ENCODE data around the gene FRAT1.
A peak's percentile ranks its signal among the peaks of the same experiment; 100 is the strongest.

Gene FRAT1

GRCh38 chr10:97297556-97298222 is 21.4 kb upstream of the FRAT1 start:
- CTCF ChIA-PET = interaction anchor here (0.7 kb wide), 1 partner anchor 77 kb away, joined by 3 read pairs; no protein-coding TSS in a partner anchor
- H3K27ac ChIP-seq (ENCODE audit: extremely low read depth, low read depth, low read length) = no peak overlapping the region
- no peaks in the 10 kb centered on the region for H3K9me3 ChIP-seq (ENCODE audit: control insufficient read depth, insufficient read depth, low read depth, low read length)
- POLR2A ChIA-PET = no interaction called here
- no peaks in the 10 kb centered on the region for H3K36me3 ChIP-seq (ENCODE audit: control insufficient read depth in 2 of 2, insufficient read depth in 1 of 2, low read length in 2 of 2)
- H3K4me1 ChIP-seq (ENCODE audit: control insufficient read depth, insufficient read depth, low read length) = no peaks in the 10 kb centered on the region
- no peak overlapping the region for H3K4me3 ChIP-seq (ENCODE audit: low read depth, low read length)
- no peak for TF ChIP-seq ZNF585B (tag by site-specific recombination; IDR thresholded peaks at IDR 0.05)
- no peak for TF ChIP-seq ZNF707 (tag by site-specific recombination; IDR thresholded peaks at IDR 0.05)
- no peak for TF ChIP-seq PRDM6 (tag by site-specific recombination; IDR thresholded peaks at IDR 0.05)
- no peak for TF ChIP-seq BCL11A (tag by site-specific recombination; IDR thresholded peaks at IDR 0.05; ENCODE audit: low read depth)
- TF ChIP-seq HOXD13 (CRISPR knock-in tag; IDR thresholded peaks at IDR 0.05; ENCODE audit: borderline replicate concordance) = no peak
- TF ChIP-seq ZNF623 (tag by site-specific recombination; IDR thresholded peaks at IDR 0.05) = no peak
- TF ChIP-seq ZNF791 (tag by site-specific recombination; IDR thresholded peaks at IDR 0.05) = no peak
- TF ChIP-seq TCF7L2 (IDR thresholded peaks at IDR 0.05; ENCODE audit: borderline replicate concordance, low read depth, low read length) = no peak
- no peak for TF ChIP-seq HOXC10 (CRISPR knock-in tag; IDR thresholded peaks at IDR 0.05)
- no peak for TF ChIP-seq OVOL3 (tag by site-specific recombination; IDR thresholded peaks at IDR 0.05)
- TF ChIP-seq ZNF132 (tag by site-specific recombination; IDR thresholded peaks at IDR 0.05; ENCODE audit: borderline replicate concordance) = no peak
- no peak for TF ChIP-seq GLI2 (tag by site-specific recombination; IDR thresholded peaks at IDR 0.05; ENCODE audit: borderline replicate concordance, low read depth)
- TF ChIP-seq ZNF510 (tag by site-specific recombination; IDR thresholded peaks at IDR 0.05; ENCODE audit: insufficient replicate concordance) = no peak
- no peak for TF ChIP-seq ZBTB21 (tag by site-specific recombination; IDR thresholded peaks at IDR 0.05)
- TF ChIP-seq ZNF121 (tag by site-specific recombination; IDR thresholded peaks at IDR 0.05) = peak; percentile 97
- no peak for TF ChIP-seq ZNF544 (tag by site-specific recombination; IDR thresholded peaks at IDR 0.05)
- no peak for TF ChIP-seq ZNF138 (tag by site-specific recombination; IDR thresholded peaks at IDR 0.05; ENCODE audit: borderline replicate concordance)
- TF ChIP-seq ZNF792 (tag by site-specific recombination; IDR thresholded peaks at IDR 0.05) = no peak
- TF ChIP-seq ZNF426 (tag by site-specific recombination; IDR thresholded peaks at IDR 0.05) = no peak
- TF ChIP-seq ZBTB44 (tag by site-specific recombination; IDR thresholded peaks at IDR 0.05) = no peak
- TF ChIP-seq ZIC2 (tag by site-specific recombination; IDR thresholded peaks at IDR 0.05) = peak; percentile 41; the same call in 1 of the 2 replicates
- TF ChIP-seq ZNF488 (tag by site-specific recombination; IDR thresholded peaks at IDR 0.05) = no peak
- no peak for TF ChIP-seq PBX3 (CRISPR knock-in tag; IDR thresholded peaks at IDR 0.05)
- TF ChIP-seq ZNF324 (tag by site-specific recombination; IDR thresholded peaks at IDR 0.05) = no peak
- TF ChIP-seq ZNF416 (tag by site-specific recombination; IDR thresholded peaks at IDR 0.05) = no peak
- no peak for TF ChIP-seq ZNF155 (tag by site-specific recombination; IDR thresholded peaks at IDR 0.05)
- no peak for TF ChIP-seq ZNF292 (tag by site-specific recombination; IDR thresholded peaks at IDR 0.05; ENCODE audit: borderline replicate concordance, low read depth)
- TF ChIP-seq WT1 (tag by site-specific recombination; IDR thresholded peaks at IDR 0.05) = peak; percentile 43; the same call in 1 of the 2 replicates
- TF ChIP-seq ZNF580 (tag by site-specific recombination; IDR thresholded peaks at IDR 0.05) = 0 out of 2 replicates have a peak, but pooled peaks have one; percentile 20
- no peak for TF ChIP-seq ZNF10 (tag by site-specific recombination; IDR thresholded peaks at IDR 0.05)
- TF ChIP-seq ZNF777 (tag by site-specific recombination; IDR thresholded peaks at IDR 0.05; ENCODE audit: borderline replicate concordance) = no peak
- TF ChIP-seq ZNF274 (IDR thresholded peaks at IDR 0.05; ENCODE audit: low read length) = no peak
- TF ChIP-seq ZNF274 (tag by site-specific recombination; IDR thresholded peaks at IDR 0.05; ENCODE audit: borderline replicate concordance) = no peak
